ENCODE data around the gene GRK5. TPM values are rescaled to one million over a fixed set of nuclear protein-coding genes. Genes with fewer than 3 reads are reported as not detected.
A peak's percentile ranks its signal among the peaks of the same experiment; 100 is the strongest.

The GRK5 gene
- total RNA-seq, 1 donor from 2014 or later, result 12.5 TPM

DNA sequence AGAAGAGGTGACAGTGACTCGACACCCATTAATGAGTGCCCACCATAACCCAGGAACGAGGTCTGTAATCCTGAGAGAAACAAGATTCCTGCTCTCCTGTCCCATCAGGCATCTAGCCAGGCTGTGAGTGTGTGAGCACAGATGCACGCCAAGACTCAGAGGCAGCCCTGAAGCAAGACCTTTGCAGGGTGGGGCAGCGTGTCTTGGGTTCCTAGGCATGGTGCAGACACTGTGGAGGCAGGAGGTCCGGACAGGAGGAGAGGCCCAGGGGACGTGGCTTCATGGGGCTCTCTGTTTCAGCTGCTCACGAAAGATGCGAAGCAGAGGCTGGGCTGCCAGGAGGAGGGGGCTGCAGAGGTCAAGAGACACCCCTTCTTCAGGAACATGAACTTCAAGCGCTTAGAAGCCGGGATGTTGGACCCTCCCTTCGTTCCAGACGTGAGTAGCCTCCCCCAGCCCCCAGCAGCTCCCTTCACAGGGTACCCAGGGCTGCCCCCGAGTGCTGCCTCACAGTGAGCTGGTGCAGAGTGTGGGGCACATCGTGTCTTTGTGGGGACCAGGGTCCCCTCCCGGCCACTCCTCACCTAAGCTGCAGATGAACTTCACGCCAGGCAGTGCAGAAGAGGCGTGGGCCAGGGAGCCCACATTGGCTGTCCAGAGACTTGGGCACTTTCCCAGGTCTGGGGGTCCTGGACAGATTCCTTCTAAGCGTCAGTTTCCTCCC is 240.6 kb downstream of the GRK5 start:
- no peak overlapping the region for H3K27ac ChIP-seq (ENCODE audit: low read depth, low read length)
- H3K9me3 ChIP-seq (ENCODE audit: control insufficient read depth in 3 of 3, low read length in 3 of 3), result no peaks in the 10 kb centered on the region
- no peak overlapping the region for H3K4me3 ChIP-seq (ENCODE audit: low read length in 3 of 3)
- H3K27me3 ChIP-seq (ENCODE audit: control insufficient read depth in 3 of 3, insufficient read depth in 3 of 3, low read length in 3 of 3), result peaks cover 0 to 10% (median 0%) of the 10 kb centered on the region in 3 donors
- peaks cover 15 to 26% (median 21%) of the 10 kb centered on the region in 3 donors for H3K4me1 ChIP-seq (ENCODE audit: control insufficient read depth in 3 of 3, insufficient read depth in 3 of 3, low read length in 3 of 3)
- no peak overlapping the region for H3K9ac ChIP-seq (ENCODE audit: low read depth in 1 of 3, low read length in 3 of 3)
- peaks cover 0 to 16% (median 9%) of the 10 kb centered on the region in 3 donors for H3K36me3 ChIP-seq (ENCODE audit: control insufficient read depth in 3 of 3, insufficient read depth in 3 of 3, low read length in 3 of 3)

DNA sequence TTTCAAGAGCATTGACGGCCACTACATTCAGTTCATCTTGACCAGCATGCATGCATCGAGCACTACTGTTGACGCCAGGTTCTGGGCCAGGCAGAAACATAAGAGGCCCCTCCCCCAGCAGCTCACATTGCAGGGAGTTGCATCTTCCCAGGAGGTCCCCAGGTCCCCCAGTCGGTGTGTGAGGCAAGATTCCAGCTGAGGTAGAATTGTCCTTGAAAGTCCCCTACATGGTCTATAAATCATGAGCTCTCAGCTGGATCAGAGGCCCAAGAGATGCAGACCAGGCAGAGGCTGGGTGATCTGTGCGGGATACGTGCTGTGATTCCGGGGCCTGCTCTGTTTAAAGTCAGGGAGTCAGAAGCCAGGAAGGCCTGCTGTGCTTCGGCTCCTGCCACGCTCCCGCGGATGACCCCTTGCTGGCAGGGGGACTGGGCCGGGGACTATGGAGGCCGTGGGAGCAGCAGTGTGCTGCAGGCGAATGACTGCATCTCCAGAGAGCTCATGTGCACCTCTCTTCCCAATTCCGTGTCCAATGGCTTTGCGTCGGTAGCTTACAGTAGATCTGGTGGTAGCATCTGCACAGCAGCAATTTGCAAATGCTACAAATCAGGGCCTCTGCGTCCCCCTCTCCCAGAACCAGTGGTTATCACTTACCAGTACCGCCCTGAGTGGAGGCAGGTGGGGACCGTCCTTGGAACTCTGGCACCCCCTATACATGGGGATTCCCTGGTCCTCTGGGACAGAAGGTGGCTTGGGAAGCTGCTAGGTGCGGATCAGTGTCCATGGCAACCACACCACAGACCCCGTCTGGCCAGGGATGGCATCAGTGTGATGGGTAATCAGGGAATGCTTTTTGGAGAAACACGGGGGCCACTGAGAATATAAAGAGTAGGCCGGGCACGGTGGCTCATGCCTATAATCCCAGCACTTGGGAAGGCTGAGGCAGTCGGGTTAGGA is 241.5 kb downstream of the GRK5 start:
- Histone ChIP-seq H3K27ac (ENCODE audit: low read depth, low read length) (no peak overlapping the region), H3K9ac (ENCODE audit: low read depth in 1 of 3, low read length in 3 of 3) (no peak overlapping the region)

DNA sequence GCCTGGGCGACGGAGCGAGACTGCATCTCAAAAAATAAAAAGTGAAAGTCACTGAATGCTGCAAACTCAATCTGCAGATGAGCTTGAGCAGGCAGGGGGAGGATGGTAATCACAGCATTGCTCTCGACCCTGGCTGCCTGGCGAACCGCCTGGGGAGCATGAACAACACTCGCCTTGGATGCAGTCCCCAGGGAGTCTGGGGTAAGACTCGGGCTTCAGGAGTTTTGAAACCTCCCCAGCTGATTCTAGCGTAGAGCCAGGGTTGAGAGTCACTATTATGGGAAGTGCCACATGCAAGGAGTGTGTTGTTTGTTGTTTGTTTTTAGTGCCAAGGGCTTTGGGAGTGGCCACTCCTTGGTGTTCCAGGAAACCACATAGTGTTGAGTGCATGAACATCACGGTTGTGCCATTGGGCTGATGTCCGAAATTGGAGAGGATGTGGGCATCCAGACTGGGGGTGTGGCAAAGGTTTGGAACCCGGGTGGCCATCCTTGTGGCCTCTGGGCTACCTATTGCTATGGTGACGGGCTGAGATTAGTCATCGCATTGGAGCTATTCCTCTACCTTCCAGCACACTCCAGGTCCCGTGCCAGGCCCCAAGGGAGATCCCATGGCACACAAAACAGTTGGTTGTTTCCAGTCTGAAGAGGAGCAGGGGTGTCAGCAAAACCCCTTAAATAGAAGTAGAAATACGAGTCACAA is 242.5 kb downstream of the GRK5 start:
- peaks cover 13 to 21% (median 18%) of the 10 kb centered on the region in 3 donors for H3K4me1 ChIP-seq (ENCODE audit: control insufficient read depth in 3 of 3, insufficient read depth in 3 of 3, low read length in 3 of 3)
- H3K4me3 ChIP-seq (ENCODE audit: low read length in 3 of 3), result no peak overlapping the region
- peaks cover 0 to 10% (median 0%) of the 10 kb centered on the region in 3 donors for H3K27me3 ChIP-seq (ENCODE audit: control insufficient read depth in 3 of 3, insufficient read depth in 3 of 3, low read length in 3 of 3)
- H3K9me3 ChIP-seq (ENCODE audit: control insufficient read depth in 3 of 3, low read length in 3 of 3), result no peaks in the 10 kb centered on the region
- H3K27ac ChIP-seq (ENCODE audit: low read depth, low read length), result peak overlapping the region; percentile 40
- peaks cover 0 to 17% (median 16%) of the 10 kb centered on the region in 3 donors for H3K36me3 ChIP-seq (ENCODE audit: control insufficient read depth in 3 of 3, insufficient read depth in 3 of 3, low read length in 3 of 3)
- peak overlapping the region in 1 of 3 donors; percentile 33 for H3K9ac ChIP-seq (ENCODE audit: low read depth in 1 of 3, low read length in 3 of 3)

More for the DNA sequence above, 241.5 kb downstream of the GRK5 start:
- Histone ChIP-seq H3K4me1 (ENCODE audit: control insufficient read depth in 3 of 3, insufficient read depth in 3 of 3, low read length in 3 of 3) (peaks cover 15 to 26% (median 21%) of the 10 kb centered on the region in 3 donors), H3K36me3 (ENCODE audit: control insufficient read depth in 3 of 3, insufficient read depth in 3 of 3, low read length in 3 of 3) (peaks cover 0 to 16% (median 11%) of the 10 kb centered on the region in 3 donors), H3K27me3 (ENCODE audit: control insufficient read depth in 3 of 3, insufficient read depth in 3 of 3, low read length in 3 of 3) (peaks cover 0 to 10% (median 0%) of the 10 kb centered on the region in 3 donors), H3K4me3 (ENCODE audit: low read length in 3 of 3) (no peak overlapping the region), H3K9me3 (ENCODE audit: control insufficient read depth in 3 of 3, low read length in 3 of 3) (no peaks in the 10 kb centered on the region)

DNA sequence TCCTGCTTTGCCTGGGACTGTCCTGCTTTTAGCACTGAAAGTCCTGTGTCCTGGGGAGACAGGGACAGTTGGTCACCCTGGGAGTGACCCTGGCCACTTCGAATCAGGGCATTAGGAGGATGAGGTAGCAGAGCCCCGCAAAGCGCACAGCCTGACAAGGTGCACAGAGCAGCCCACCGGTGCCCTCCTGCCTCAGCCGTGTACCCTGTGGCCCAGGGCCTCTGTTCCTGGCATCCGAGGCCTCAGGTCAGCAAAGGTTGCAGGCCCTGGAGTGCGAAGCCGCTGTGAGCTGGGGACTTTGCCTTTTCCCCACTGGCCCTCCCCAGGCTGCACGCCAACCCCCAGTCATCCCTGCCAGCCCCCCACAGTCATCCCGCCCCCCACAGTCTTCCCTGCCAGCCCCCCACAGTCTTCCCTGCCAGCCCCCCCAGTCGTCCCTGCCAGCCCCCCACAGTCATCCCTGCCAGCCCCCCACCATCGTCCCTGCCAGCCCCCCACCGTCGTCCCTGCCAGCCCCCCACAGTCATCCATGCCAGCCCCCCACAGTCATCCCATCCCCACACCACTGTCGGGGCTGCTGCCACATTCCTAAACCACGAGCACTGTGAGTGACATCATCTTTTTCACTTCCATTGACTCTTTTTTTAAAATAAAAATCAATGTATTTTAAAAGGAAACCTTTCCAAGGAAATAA is 243.4 kb downstream of the GRK5 start:
- H3K4me3 ChIP-seq (ENCODE audit: low read length in 3 of 3), result no peak overlapping the region
- H3K9ac ChIP-seq (ENCODE audit: low read depth in 1 of 3, low read length in 3 of 3), result no peak overlapping the region
- H3K27ac ChIP-seq (ENCODE audit: low read depth, low read length), result peak overlapping the region; percentile 40
- peaks cover 8 to 17% (median 12%) of the 10 kb centered on the region in 3 donors for H3K4me1 ChIP-seq (ENCODE audit: control insufficient read depth in 3 of 3, insufficient read depth in 3 of 3, low read length in 3 of 3)
- peaks cover 0 to 10% (median 0%) of the 10 kb centered on the region in 3 donors for H3K27me3 ChIP-seq (ENCODE audit: control insufficient read depth in 3 of 3, insufficient read depth in 3 of 3, low read length in 3 of 3)
- H3K9me3 ChIP-seq (ENCODE audit: control insufficient read depth in 3 of 3, low read length in 3 of 3), result no peaks in the 10 kb centered on the region
- peaks cover 0 to 17% (median 16%) of the 10 kb centered on the region in 3 donors for H3K36me3 ChIP-seq (ENCODE audit: control insufficient read depth in 3 of 3, insufficient read depth in 3 of 3, low read length in 3 of 3)

DNA sequence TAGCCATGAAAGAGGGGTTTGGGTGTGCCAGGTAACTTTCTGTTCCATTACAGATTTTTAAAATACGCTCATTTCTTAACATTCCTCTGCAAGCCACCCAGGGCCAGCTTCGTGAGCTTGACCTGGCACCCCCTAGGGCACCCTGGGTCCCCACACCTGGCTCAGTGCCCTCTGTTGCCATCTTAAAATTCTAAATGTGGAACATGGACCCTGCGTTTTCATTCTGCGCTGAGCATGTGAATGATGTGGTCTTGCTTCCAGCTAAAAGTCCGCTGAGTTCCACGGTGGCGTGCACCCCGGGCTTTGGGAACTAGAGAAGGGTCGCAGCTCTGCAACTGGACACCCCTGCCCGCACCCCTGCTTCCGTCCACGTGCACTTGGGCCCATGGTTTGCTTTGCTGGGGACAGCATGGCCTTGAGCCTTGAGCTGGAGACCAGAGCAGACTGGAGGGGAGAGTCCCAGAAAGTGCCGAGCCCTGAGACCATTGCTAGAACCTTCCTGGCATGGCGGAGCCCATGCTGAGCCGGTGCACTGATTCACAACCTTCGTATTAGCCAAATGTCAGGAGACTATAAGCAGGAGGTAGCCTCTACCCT is 244.0 kb downstream of the GRK5 start:
- H3K27me3 ChIP-seq (ENCODE audit: control insufficient read depth in 3 of 3, insufficient read depth in 3 of 3, low read length in 3 of 3), result peaks cover 0 to 10% (median 0%) of the 10 kb centered on the region in 3 donors
- peaks cover 8 to 17% (median 12%) of the 10 kb centered on the region in 3 donors for H3K4me1 ChIP-seq (ENCODE audit: control insufficient read depth in 3 of 3, insufficient read depth in 3 of 3, low read length in 3 of 3)
- no peaks in the 10 kb centered on the region for H3K9me3 ChIP-seq (ENCODE audit: control insufficient read depth in 3 of 3, low read length in 3 of 3)
- H3K27ac ChIP-seq (ENCODE audit: low read depth, low read length), result no peak overlapping the region
- H3K9ac ChIP-seq (ENCODE audit: low read depth in 1 of 3, low read length in 3 of 3), result no peak overlapping the region
- H3K4me3 ChIP-seq (ENCODE audit: low read length in 3 of 3), result no peak overlapping the region
- peaks cover 0 to 17% (median 16%) of the 10 kb centered on the region in 3 donors for H3K36me3 ChIP-seq (ENCODE audit: control insufficient read depth in 3 of 3, insufficient read depth in 3 of 3, low read length in 3 of 3)

DNA sequence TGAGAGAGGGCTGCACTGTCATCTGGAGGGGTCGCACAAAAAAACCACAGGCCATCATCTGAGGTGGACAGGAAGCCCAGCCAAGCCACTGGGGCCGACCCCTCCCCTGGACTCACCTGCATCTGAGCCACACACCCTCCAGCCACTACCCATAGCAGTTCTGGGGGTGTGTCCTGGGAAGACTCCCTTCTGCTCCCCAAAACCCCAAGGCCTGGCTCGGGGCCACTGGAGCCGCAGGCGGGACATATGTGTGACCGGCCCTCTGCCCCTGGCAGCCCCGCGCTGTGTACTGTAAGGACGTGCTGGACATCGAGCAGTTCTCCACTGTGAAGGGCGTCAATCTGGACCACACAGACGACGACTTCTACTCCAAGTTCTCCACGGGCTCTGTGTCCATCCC is 245.0 kb downstream of the GRK5 start:
- H3K4me3 ChIP-seq (ENCODE audit: low read length in 3 of 3), result no peak overlapping the region
- no peak overlapping the region for H3K9ac ChIP-seq (ENCODE audit: low read depth in 1 of 3, low read length in 3 of 3)
- peaks cover 0 to 17% (median 16%) of the 10 kb centered on the region in 3 donors for H3K36me3 ChIP-seq (ENCODE audit: control insufficient read depth in 3 of 3, insufficient read depth in 3 of 3, low read length in 3 of 3)
- no peak overlapping the region for H3K27ac ChIP-seq (ENCODE audit: low read depth, low read length)
- H3K4me1 ChIP-seq (ENCODE audit: control insufficient read depth in 3 of 3, insufficient read depth in 3 of 3, low read length in 3 of 3), result peaks cover 8 to 17% (median 12%) of the 10 kb centered on the region in 3 donors
- no peaks in the 10 kb centered on the region for H3K9me3 ChIP-seq (ENCODE audit: control insufficient read depth in 3 of 3, low read length in 3 of 3)
- H3K27me3 ChIP-seq (ENCODE audit: control insufficient read depth in 3 of 3, insufficient read depth in 3 of 3, low read length in 3 of 3), result peaks cover 0 to 3% (median 0%) of the 10 kb centered on the region in 3 donors

DNA sequence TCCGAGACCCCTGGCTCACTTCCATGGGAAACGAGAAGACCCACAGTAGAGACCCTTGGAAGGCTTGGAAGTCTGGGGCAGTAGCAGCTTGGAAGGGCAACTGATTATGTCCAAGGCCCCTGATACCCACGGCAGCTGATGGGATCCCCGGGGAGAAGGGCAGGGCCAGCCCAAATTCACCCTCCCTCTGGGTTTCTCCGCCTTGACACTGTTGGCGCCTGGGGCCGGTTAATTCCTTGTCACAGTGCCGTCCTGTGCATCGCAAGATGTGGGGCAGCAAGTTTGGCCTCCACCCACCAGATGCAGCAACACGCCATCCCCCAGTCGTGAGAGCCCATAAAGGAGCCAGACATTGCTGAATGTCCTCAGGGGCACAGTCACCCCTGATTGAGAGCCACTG is 245.9 kb downstream of the GRK5 start:
- Histone ChIP-seq H3K9me3 (ENCODE audit: control insufficient read depth in 3 of 3, low read length in 3 of 3) (no peaks in the 10 kb centered on the region), H3K4me1 (ENCODE audit: control insufficient read depth in 3 of 3, insufficient read depth in 3 of 3, low read length in 3 of 3) (peaks cover 8 to 15% (median 12%) of the 10 kb centered on the region in 3 donors), H3K4me3 (ENCODE audit: low read length in 3 of 3) (no peak overlapping the region), H3K9ac (ENCODE audit: low read depth in 1 of 3, low read length in 3 of 3) (no peak overlapping the region), H3K27me3 (ENCODE audit: control insufficient read depth in 3 of 3, insufficient read depth in 3 of 3, low read length in 3 of 3) (no peaks in the 10 kb centered on the region), H3K36me3 (ENCODE audit: control insufficient read depth in 3 of 3, insufficient read depth in 3 of 3, low read length in 3 of 3) (peaks cover 0 to 13% (median 12%) of the 10 kb centered on the region in 3 donors), H3K27ac (ENCODE audit: low read depth, low read length) (no peak overlapping the region)

DNA sequence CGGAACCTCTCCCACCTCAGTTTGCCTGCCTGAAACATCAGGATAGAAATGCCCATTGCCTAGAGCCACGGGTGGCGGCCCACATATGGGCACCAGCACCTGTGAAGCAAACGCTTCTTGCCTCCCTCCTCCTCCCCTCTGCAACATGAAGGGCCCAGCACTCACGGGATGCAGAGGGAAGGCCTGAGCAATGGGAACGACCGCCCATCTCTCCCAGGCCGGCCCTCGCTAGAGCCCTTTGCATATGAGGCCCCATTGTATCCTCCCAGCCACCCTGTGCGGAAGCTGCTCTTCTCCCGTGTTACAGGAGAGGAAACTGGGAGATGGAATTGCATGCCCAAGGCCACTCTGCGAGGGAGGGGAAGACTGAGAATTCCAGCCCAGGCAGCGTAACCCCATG is 246.9 kb downstream of the GRK5 start:
- no peaks in the 10 kb centered on the region for H3K27me3 ChIP-seq (ENCODE audit: control insufficient read depth in 3 of 3, insufficient read depth in 3 of 3, low read length in 3 of 3)
- H3K4me3 ChIP-seq (ENCODE audit: low read length in 3 of 3), result no peak overlapping the region
- peaks cover 5 to 9% (median 8%) of the 10 kb centered on the region in 3 donors for H3K4me1 ChIP-seq (ENCODE audit: control insufficient read depth in 3 of 3, insufficient read depth in 3 of 3, low read length in 3 of 3)
- H3K9ac ChIP-seq (ENCODE audit: low read depth in 1 of 3, low read length in 3 of 3), result no peak overlapping the region
- H3K27ac ChIP-seq (ENCODE audit: low read depth, low read length), result no peak overlapping the region
- H3K9me3 ChIP-seq (ENCODE audit: control insufficient read depth in 3 of 3, low read length in 3 of 3), result no peaks in the 10 kb centered on the region
- H3K36me3 ChIP-seq (ENCODE audit: control insufficient read depth in 3 of 3, insufficient read depth in 3 of 3, low read length in 3 of 3), result peaks cover 0 to 9% (median 3%) of the 10 kb centered on the region in 3 donors

DNA sequence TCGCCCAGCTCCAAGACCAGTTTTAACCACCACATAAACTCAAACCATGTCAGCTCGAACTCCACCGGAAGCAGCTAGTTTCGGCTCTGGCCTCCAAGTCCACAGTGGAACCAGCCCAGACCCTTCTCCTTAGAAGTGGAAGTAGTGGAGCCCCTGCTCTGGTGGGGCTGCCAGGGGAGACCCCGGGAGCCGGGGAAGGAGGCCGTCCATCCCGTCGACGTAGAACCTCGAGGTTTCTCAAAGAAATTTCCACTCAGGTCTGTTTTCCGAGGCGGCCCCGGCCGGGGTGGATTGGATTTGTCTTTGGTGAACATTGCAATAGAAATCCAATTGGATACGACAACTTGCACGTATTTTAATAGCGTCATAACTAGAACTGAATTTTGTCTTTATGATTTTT is 247.6 kb downstream of the GRK5 start:
- Histone ChIP-seq H3K27me3 (ENCODE audit: control insufficient read depth in 3 of 3, insufficient read depth in 3 of 3, low read length in 3 of 3) (no peaks in the 10 kb centered on the region), H3K4me1 (ENCODE audit: control insufficient read depth in 3 of 3, insufficient read depth in 3 of 3, low read length in 3 of 3) (peaks cover 2 to 7% (median 4%) of the 10 kb centered on the region in 3 donors), H3K9me3 (ENCODE audit: control insufficient read depth in 3 of 3, low read length in 3 of 3) (no peaks in the 10 kb centered on the region), H3K9ac (ENCODE audit: low read depth in 1 of 3, low read length in 3 of 3) (no peak overlapping the region), H3K27ac (ENCODE audit: low read depth, low read length) (no peak overlapping the region), H3K4me3 (ENCODE audit: low read length in 3 of 3) (no peak overlapping the region), H3K36me3 (ENCODE audit: control insufficient read depth in 3 of 3, insufficient read depth in 3 of 3, low read length in 3 of 3) (peaks cover 0 to 9% (median 3%) of the 10 kb centered on the region in 3 donors)

Data from skeletal muscle tissue (tissue), 4 donors.